HG03457 (cell line): Measurements from ENCODE around the gene PEX11G.
"Not testable (repeated sequence)": the region's sequence is repeated elsewhere in the genome, so short reads cannot be mapped to it uniquely, and the experiment has no call there.

Source experiments
- ATAC-seq: cut with Tn5 transposase; IDR thresholded peaks from one replicate; pipeline ENCODE4 v1.9.1; 2021; ENCODE audit warnings: moderate number of reproducible peaks; ENCODE audit not compliant: unreplicated experiment

The PEX11G gene

GRCh38 chr19:7441468-7442146 lies 47.2 kb downstream of the PEX11G start:
- no peak for ATAC-seq

- no peak for ATAC-seq
Observed at GRCh38 chr19:7440188-7440975, 48.5 kb downstream of the PEX11G start.

- ATAC-seq, result no peak
Observed at GRCh38 chr19:7435586-7435985, 53.2 kb downstream of the PEX11G start.

GRCh38 chr19:7434391-7434790 lies 54.4 kb downstream of the PEX11G start:
- no peak for ATAC-seq

GRCh38 chr19:7433456-7433855 lies 55.4 kb downstream of the PEX11G start:
- not testable (repeated sequence) for ATAC-seq

GRCh38 chr19:7429638-7430282 lies 59.1 kb downstream of the PEX11G start:
- ATAC-seq, result no peak

GRCh38 chr19:7428651-7429113 lies 60.2 kb downstream of the PEX11G start:
- ATAC-seq, result no peak

GRCh38 chr19:7427944-7428343 lies 60.9 kb downstream of the PEX11G start:
- ATAC-seq, result no peak

- no peak for ATAC-seq
Observed at GRCh38 chr19:7426986-7427385, 61.8 kb downstream of the PEX11G start.
